NCI-H146 treated with DMSO at 0.1 percent for 48 hours (cell line): ENCODE data around the gene PLEKHM1.
A peak's percentile ranks its signal among the peaks of the same experiment; 100 is the strongest.
"Not testable (repeated sequence)": the region's sequence is repeated elsewhere in the genome, so short reads cannot be mapped to it uniquely, and the experiment has no call there.

ENCODE experiments used
- DNase-seq: peaks from one replicate; lab custom pipeline; 2025; ENCODE audit not compliant: unreplicated experiment; lab: John Stamatoyannopoulos, UW

PLEKHM1 gene

DNA sequence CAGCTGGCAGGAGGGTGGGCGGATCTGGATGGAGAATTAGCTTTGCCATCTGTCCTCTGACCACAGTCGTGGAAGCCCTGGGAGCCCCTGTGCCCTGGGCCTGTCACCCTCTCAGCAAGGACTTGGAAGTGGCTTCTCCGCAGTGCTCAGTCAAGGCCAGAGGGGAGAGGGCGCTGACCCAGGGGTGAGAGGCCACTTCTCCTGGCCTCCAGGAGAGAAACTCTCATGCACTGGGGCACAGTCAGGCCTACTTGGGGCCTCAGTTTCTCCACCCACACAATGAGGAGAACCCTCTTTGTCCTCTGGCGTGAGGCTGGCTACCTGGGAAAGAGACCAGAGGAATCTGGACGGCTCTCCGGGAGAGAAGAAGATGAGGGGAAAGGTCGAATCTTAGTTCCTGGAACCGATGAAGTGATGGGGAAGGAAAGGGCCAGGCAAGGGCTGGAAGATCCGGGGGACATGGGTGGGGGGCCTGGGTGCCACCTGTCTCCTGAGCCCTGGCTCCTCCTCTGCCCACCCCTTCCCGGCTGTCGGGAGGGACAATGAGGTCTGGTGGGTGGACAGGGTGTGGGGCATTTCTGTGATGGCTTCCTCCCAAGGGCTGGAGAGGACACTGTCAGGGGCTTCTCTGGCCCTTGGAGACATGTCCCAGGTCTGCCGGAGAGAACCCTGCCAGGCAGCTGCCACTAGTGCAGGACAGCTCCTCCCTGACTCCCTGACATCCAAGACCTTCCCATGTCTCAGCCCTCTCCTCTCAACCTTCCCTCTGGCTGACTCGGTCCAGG lies 48.8 kb downstream of the PLEKHM1 start:
- DNase-seq: no peak

DNA sequence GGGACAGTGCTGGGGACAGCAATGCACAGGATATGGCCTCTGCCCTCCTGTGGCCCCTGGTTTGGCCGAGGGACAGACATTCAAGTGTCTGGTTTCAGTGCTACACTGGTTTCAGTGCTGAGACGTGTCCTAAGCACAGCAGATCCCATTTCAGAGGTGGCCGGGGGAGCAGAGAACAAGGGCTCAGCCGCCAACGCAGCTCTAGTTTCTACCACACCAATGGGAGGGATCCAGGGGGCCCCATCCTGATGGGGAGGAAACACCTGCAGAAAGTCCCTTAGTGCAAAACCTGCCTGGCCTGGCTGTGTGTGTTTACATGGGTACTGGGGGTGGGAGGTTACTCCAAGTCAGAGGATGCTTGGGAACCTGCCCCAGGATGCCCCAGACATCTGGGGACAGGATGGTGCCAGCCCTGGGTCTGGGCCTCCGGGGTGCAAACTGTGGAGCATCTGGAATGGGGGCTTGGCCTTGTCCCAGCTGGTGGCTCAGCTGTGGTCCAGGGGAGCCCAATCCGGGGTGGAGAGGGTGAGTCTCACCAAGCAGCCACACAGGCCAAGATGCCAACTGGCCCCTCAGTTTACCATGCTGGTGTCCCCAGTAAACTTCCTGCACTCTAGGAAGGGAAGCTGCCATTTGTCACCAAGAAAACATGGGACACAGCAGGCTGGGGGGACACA lies 49.5 kb downstream of the PLEKHM1 start:
- not testable (repeated sequence) for DNase-seq

DNA sequence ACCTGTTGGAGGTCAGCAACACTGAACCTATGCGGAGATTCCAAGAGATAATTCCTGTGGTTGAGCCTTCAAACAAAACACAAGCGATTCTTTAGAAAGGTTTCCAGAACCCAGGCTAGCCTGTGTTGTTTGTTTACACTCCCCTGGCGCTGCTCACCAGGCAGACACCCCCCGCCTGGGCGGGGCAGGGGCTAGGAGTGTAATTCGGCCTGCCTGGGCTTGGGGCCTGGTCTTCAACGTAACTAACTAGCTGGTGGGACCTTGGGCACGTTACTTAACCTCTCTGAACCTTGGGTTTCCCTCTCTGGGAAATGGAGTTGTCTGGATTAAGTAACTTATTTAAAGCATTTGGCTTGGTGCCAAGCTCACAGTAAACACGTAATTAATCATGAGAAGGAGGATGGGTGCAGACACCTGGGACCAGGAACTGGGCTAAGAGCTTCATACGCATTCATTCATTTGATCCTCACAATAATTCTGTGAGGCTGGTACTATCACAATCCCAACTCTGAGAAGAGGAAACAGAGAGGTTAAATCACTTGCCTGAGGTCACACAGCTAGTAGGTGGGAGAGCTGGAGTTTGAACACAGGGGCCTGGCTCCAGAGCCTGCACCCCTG lies 50.3 kb downstream of the PLEKHM1 start:
- peak; percentile 1 for DNase-seq

DNA sequence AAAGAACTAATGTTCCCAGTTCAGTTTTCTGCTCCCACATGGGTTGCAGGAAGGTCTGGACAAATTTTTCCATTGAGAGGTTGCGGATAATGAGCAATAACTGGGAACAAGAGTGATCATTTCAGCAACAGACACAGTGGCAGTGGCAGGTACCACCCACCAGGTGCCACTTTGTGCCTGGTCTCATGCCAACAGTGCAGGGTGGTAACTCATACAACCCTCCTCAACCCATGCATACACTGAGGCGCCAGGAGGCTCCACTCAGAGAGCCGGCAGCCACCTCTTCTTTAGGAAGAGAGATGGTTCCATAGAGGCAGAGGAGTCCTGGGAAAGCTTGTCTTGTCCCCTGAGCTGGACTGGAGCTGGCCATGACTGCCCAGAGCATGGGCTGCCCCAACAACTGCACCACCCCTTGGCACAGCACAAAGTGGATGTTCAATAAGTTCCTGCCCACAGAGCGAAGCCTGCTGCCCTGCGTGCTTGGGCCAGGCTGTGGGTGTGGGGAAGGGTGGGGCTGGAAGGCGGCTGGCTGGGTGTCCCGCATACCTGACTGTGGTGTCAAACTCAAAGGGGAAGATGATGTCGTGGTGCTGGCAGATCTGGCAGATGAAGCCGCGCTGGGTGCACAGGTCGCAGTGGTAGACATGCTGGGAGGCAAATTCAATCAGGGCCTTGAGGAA lies 51.5 kb downstream of the PLEKHM1 start:
- no peak for DNase-seq

DNA sequence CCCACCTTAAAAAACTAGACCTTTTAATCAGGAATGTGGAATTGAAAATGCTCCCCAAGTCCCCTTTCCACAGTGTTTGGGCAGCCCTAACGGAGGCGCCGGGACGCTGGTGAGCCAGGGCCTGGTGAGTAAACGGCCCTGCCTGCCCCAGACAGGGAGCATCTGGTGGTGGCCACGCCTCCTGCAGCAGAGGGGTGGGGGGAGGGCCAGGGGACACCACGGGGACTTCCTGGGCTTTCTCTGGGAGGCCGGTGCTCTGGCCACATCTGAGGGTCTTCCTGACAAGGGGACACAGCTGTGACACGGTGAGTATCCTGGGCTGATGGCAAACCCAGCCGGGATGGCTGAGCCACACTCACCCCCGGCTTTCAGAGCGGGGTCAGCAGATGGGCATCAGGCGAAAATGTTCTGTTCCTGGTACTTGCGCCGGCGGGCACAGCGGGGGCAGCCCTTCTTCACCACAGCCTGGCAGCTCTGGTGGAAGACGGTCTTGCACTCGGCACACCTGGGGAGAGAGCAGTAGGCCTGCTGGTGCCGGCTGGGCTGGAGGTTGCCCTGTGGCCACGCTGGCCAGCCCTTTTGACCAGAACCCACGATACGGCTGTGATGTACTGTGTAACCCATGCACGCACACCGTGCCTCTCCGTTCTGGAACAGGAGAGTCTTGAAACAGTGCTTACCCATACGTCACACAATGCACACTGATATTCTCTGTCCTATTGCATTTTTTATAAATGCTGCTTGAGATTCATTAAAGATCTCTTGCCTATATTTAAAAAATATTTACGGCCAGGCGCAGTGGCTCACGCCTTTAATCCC lies 52.8 kb downstream of the PLEKHM1 start:
- DNase-seq: no peak

DNA sequence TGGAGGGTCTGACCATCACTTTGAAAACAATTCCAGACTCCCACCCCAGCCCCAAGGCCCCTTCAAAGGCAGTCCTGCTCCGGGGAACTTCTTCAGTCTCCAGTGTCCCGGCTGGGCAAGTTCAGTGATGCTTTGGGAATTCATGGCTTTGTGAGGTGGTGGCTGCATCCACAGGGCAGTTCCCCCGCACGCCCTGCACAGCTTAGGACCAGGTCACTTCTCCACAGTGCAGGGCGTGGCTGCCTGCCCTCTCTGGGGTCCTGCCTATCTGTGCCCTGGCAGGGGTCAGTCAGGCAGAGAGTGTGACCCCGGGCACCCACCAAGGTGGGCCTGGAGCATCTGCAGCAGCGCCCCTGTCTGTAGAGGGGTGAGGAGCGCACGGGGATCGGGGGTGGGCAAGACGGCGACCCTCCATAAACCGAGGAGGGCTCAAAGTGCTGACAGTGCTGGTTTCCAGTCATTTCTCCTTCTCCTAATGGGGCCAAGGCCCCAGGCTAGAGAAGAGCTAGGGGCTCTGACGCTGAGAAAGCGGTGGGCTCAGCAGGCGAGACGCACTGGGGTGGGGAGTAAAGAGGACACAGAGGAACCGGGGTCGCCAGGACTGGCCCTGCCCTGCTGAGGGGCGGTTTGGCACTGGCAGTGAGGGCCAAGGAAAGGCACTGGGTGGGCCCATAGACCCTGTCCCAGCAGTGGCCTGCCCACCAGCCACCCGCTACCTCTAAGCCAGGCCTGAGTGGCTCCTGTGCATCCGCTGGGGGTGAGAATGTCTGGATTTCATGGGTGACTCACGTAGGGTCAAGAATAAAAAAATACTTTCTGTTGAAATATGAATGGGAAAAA lies 53.7 kb downstream of the PLEKHM1 start:
- no peak for DNase-seq

DNA sequence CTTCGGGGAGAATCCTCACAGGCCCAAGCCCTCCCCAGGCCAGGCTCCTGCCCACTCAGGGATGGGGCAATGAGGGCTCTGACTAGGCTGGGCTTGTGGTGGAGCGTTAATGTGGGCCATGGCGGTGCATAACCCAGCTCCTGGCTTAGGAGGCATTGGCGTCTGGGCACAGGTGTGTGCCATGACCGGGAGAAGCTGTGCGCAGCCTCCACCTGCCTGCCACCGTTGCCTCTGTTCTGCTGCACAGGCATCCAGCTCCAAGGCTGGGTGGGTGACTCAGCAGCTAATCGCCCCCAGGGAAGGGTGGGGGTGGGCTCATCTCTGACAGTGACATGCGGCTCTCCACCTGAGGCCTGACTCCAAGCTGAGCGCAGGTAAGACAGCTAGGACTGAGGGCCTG lies 54.4 kb downstream of the PLEKHM1 start:
- DNase-seq: no peak

DNA sequence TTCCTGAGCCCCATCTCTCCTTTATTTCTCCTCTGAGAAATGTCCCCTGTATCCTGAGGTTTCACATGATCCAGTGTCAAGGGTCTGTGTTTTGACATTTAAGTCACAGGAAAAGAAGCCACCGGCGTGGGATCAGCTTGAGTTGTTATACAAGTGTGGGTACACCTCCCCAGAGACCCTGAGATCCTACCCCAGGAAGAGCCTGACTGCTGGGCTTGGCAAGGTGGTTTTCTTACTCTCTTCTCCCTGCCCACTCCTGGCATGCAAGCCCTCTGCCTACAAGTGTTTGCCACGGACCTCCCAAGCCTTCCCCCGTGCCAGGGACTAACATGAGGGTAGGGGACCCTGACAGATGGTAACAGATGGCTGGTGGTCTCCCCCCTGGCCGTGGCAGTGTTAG lies 55.0 kb downstream of the PLEKHM1 start:
- no peak for DNase-seq

DNA sequence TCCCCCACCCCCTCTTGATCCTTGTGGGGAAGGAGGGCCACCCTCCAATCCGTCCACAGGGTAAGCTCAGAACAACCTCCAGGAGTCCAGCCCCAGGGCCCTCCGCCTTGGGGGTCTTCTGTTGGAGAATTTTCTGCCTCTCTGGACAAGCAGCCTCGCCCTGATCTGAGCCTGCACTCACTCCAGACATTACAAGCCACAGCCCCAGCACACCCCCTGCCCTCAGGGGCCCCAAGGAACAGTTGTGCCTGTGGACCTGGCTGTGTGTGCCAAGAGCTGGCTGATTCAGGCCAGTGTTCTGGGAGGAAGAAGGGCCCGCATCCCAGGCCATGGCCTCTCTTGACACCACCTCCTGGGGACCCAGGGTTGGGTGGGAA lies 57.4 kb downstream of the PLEKHM1 start:
- DNase-seq: no peak

DNA sequence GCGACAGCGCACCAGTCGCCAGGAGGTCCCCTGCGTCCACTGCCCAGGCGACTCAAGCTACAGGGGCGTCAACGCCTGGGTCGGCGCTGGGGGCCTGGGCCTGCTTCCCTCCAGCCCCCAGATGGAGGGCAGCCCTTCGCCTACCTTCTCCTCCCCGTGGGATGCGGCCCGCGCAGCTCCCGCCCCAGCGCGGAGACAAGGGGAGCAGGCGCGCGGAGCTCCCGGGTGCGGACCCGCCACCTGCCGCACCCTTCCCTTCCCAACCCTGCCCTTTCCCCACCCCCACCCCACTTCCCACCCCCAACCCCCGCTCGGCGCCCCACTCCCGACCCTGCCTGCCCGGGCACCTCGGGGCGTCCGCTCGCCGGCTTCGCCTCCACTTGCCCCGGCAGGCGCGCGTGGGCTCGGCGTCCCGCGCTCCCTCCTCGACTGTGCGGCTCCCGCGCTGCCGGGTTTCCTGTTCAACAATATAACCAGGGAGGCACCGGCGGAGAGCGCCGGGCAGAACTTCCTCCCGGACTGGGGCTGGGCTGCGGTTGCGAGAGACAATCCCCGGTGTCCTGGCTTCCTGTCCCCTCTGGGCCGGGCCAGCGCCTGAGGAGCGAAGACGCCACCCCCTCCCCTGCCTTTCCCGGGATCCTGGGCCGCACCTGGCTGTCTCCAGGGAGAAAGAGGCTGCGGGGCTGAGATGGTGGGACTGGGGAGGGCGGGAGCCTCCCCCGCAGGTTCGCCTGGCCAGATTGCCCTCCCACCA lies 57.9 kb downstream of the PLEKHM1 start, which contains the start of gene ARHGAP27:
TSS of gene ARHGAP27 (minus strand) at position 466 of the 754 bp plus-strand sequence. CDS start 2,591 bp downstream, outside the sequence.
- DNase-seq: no peak

DNA sequence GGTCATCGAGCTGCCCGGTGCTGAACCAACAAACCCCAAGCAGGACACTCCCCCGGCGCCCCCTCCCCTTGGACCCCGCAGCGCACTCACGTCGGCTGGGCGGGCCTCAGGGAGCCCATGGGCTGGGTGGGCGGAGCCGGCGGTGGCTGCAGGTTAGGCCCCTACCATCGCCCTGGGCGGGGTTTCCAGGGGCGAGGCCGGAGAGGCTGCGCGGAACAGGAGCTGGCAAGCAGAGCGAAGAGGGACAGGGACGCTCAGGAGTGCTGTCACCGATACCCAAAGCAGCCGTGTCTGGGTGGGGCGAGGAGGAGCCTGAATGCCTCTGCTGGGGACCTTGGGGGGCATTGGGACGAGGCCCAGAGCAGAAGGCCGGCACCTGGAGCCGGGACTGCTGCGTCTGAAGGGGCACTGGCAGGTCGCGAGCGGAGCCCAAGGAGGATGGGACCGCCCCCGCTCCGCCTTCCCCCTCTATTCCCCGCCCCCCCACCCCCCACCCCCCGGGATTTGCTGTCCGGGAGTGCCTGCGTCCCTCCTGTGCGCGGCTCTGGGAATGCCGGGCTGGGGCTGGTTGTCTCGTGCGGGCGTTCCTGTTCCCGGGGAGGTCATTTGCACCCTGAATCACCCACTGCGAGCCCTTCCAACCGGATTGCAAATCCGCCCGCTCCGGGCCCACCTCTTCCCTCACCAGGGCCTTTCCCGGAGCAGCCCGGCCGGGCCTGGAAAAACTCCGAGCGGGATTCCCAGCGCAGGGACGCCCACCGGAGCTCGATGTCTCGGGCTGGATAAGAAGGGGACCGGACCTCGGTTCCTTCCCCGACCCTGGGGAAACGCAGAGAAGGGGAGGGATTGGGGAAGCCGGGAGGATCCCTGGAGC lies 58.8 kb downstream of the PLEKHM1 start:
- peak; percentile 52 for DNase-seq

DNA sequence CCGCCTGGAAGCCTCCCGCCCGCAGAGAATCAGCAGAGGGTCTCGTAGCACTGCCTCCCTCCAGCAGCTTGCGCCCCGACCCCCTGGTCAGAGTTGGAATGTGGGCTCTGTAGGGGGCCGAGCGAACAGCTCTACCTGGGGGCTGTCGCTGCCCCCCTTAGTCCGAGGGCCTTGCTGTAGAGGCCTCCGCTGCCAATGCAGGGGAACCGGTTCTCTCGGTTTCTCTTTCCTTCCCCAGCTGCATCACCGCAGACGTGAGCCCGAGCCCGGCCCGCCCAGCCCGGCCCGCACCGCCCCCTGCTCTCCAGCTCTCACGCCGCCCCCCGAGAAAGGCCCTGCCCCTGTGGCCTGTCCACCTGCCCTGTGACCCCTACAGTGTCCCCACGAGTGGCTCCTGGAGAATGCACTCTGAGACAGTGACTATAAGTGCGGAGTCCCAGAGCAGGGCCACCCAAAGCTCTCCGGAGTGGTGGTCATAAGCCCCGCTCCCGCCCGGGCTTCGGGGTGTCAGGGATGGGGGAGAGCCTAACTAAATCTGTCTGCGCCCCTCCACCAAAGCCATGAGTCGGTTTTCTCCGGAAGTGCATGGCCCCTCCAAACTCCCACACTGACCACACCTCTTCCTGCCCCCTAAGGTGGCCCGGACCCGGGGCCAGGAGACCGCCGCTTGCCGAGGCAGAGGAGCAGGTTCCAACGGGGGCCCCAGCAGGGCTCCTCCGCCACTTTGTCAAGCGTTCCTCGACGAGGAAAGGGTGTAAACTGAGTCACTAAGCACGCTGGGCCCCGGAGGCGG lies 59.6 kb downstream of the PLEKHM1 start:
- DNase-seq: no peak

DNA sequence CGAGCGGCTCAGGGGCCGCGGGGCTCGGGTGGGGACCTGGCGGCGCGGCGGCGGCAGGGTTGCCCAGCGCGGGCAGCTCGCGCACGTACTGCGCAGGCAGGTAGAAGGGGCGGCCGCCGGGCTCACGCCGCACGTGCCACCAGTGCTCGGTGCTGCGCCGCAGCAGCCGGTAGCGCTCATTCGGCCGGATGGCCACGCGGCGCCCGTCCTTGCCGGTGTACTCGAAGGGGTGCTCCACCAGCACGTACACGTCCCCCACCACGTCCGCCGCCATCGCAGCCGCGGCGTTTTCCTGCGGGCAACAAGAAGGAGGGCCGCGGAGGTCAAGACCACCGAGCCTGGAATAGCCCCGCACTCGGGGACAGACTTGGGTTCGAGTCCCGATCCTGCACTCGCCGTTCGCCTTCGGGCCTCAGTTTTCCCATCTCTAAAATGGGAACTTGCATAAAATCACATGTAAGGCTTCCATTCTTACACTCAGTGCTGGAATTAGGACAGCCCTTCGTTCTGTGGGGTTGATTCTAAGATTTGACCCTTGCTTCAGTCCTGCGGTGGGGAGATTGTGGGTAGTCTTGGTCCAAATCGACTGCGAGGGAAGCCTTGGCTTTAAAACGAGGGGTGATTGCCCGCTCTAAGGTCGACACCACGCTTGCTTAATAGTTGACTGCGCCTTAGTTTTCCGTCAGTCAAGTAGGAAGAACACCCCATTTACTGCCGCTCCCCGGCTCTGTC lies 60.3 kb downstream of the PLEKHM1 start:
- DNase-seq: no peak

DNA sequence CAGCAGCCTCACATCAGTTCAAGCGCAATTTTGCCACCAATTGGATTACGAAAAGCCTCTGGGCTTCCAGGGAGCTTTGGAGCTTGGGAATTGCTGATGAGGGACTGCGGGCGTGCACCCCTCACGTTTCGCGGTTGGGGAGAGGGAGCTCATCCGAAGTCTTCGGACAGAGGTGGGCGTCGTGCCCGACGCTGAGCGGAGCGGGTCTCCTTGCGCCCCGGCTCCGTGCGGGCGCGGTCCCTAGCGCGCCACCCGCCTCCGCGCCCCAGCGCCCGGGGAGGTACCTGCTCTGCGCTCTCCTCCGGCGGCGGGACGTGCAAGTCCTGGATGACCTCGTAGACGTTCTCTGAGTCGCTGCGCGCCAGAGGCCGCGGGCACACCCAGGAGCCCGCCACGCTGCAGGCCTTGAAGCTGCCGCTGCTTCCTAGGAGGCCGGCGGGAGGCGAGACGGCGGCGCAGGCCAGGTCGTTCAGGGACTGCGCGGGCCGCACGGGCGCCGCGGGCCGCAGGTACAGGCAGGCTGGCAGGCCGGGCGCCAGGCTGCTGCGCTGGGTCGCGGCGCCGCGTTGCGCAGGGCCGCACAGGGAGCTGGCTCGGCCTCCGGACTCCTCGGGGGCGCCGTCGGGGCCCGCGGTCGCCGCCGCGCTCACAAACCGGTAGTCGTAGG lies 61.0 kb downstream of the PLEKHM1 start:
- no peak for DNase-seq

DNA sequence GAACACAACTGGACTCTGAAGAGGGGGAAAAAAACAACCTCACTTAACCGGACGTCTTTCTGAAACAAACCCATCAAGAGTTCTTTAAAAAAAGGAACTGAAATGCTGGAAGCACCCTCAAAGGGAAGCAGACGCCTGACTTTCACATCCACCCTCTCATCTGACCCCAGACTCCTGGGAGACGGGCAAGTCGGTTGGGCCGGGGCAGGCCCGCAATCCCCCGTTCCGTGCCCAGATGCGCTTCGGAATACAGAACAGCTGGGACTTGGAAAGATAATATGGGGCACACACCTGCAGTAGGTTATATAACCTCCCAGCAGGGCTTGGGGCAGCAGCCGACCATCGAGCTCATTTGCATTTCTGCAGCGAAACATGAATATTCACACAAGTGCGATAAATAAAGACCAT lies 61.6 kb downstream of the PLEKHM1 start:
- DNase-seq: no peak

DNA sequence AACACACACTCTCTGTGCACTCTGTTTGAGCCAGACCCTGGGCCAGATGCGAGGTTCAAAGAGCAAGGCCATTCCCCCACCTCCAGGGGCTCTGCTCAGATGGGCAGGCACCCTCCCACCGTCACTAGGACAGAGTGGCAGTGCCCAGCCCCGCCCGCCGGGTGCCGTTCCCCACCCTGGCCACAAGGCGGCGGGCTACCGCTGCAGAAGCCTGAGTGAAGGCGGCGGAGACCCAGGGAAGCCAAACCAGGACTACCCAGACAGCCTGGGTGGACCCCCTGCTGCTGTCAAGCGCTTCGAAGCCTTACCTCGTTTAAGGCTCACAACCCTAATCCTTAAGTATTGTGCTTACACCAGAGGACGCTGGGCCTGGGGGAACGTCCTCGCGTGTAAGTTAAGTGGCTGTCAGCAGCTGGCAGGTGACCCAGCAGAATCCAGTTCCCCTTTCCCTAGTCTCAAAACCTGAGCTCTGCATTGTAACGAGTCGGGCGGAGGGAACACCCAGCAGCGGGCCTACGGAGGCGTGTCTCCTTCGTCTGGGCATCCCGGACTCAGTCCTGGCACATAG lies 62.4 kb downstream of the PLEKHM1 start:
- DNase-seq: peak; percentile 71
